ENCODE measurements around the gene GPC6.

DNA sequence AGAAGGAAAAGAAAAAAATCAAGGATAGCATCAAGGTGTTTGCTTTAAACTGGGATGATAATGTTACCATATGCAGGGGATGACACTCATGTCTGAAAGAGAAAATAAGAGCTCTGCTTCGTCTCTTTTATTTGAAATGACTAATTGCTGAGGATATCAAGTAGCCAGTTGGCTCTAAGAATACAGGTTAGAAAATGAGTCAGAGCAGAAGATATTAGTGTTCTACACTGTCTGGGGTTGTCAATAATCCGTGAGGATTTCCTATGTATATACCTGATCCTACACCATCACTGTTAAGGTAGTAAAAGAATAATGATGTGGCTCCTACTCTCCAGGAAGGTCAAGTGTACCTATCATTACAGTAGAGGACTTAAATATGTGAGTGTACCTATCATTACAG lies 562.5 kb downstream of the GPC6 start:
- TF ChIP-seq, protein P1, sequence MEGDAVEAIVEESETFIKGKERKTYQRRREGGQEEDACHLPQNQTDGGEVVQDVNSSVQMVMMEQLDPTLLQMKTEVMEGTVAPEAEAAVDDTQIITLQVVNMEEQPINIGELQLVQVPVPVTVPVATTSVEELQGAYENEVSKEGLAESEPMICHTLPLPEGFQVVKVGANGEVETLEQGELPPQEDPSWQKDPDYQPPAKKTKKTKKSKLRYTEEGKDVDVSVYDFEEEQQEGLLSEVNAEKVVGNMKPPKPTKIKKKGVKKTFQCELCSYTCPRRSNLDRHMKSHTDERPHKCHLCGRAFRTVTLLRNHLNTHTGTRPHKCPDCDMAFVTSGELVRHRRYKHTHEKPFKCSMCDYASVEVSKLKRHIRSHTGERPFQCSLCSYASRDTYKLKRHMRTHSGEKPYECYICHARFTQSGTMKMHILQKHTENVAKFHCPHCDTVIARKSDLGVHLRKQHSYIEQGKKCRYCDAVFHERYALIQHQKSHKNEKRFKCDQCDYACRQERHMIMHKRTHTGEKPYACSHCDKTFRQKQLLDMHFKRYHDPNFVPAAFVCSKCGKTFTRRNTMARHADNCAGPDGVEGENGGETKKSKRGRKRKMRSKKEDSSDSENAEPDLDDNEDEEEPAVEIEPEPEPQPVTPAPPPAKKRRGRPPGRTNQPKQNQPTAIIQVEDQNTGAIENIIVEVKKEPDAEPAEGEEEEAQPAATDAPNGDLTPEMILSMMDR (IDR thresholded peaks at IDR 0.05; ENCODE audit: low read length): no peak
- TF ChIP-seq EZH2 (IDR thresholded peaks at IDR 0.05; ENCODE audit: borderline replicate concordance, low read length): no peak

Measured in OCI-LY1 (cell line).